ENCODE measurements around the gene ASNSD1. TPM values are rescaled to one million over a fixed set of nuclear protein-coding genes. Genes with fewer than 3 reads are reported as not detected.

Gene ASNSD1
- total RNA-seq, 4 donors from 2014 or later = 40.3 to 76.1 (median 52.9) TPM

GRCh38 chr2:189627789-189628188, 33.5 kb upstream of the ASNSD1 start:
- Histone ChIP-seq H3K27me3 (no peaks in the 10 kb centered on the region), H3K36me3 (no peaks in the 10 kb centered on the region), H3K4me1 (no peaks in the 10 kb centered on the region), H3K4me3 (no peak overlapping the region), H3K9me3 (no peaks in the 10 kb centered on the region), H3K27ac (no peak overlapping the region)
- WGBS, 2 donors (ENCODE audit: low coverage in 1 of 2) = 83 to 89% methylated on average over 1 of the region's 1 CpG
- no peak for ATAC-seq
- TF ChIP-seq POLR2A (IDR thresholded peaks at IDR 0.05) (no peak), POLR2AphosphoS5 (IDR thresholded peaks at IDR 0.05) (no peak), EP300 (IDR thresholded peaks at IDR 0.05) (no peak), CTCF (IDR thresholded peaks at IDR 0.05) (no peak)

- Histone ChIP-seq H3K27ac (no peak overlapping the region), H3K27me3 (no peaks in the 10 kb centered on the region), H3K4me3 (no peak overlapping the region), H3K36me3 (no peaks in the 10 kb centered on the region), H3K9me3 (no peaks in the 10 kb centered on the region), H3K4me1 (no peaks in the 10 kb centered on the region)
- TF ChIP-seq POLR2A (IDR thresholded peaks at IDR 0.05) (no peak), EP300 (IDR thresholded peaks at IDR 0.05) (no peak), POLR2AphosphoS5 (IDR thresholded peaks at IDR 0.05) (no peak), CTCF (IDR thresholded peaks at IDR 0.05) (peak in 1 of 4 experiments; percentile 13)
- ATAC-seq = no peak
- WGBS, 2 donors (ENCODE audit: low coverage in 1 of 2) = 87 to 94% methylated on average over 6 to 8 of the region's 9 CpGs
These were observed 32.3 kb upstream of the ASNSD1 start for GRCh38 chr2:189628817-189629530.

- ATAC-seq = no peak
- Histone ChIP-seq H3K4me1 (no peaks in the 10 kb centered on the region), H3K27ac (no peak overlapping the region), H3K27me3 (no peaks in the 10 kb centered on the region), H3K4me3 (no peak overlapping the region), H3K9me3 (no peaks in the 10 kb centered on the region), H3K36me3 (no peaks in the 10 kb centered on the region)
- WGBS, 2 donors (ENCODE audit: low coverage in 1 of 2) = 51 to 60% methylated on average over 9 to 10 of the region's 10 CpGs
- no peak for TF ChIP-seq CTCF (IDR thresholded peaks at IDR 0.05)
- TF ChIP-seq POLR2AphosphoS5 (IDR thresholded peaks at IDR 0.05) = no peak
- TF ChIP-seq POLR2A (IDR thresholded peaks at IDR 0.05) = no peak
- TF ChIP-seq EP300 (IDR thresholded peaks at IDR 0.05) = no peak
These were observed 31.5 kb upstream of the ASNSD1 start for GRCh38 chr2:189629531-189630453.

- no peaks in the 10 kb centered on the region for H3K9me3 ChIP-seq
- no peaks in the 10 kb centered on the region for H3K36me3 ChIP-seq
- ATAC-seq = no peak
- WGBS, 2 donors (ENCODE audit: low coverage in 1 of 2) = 42 to 55% methylated on average over 4 of the region's 4 CpGs
- no peak overlapping the region for H3K27ac ChIP-seq
- no peak overlapping the region for H3K4me3 ChIP-seq
- TF ChIP-seq EP300 (IDR thresholded peaks at IDR 0.05) = no peak
- no peak for TF ChIP-seq POLR2A (IDR thresholded peaks at IDR 0.05)
- TF ChIP-seq POLR2AphosphoS5 (IDR thresholded peaks at IDR 0.05) = no peak
- TF ChIP-seq CTCF (IDR thresholded peaks at IDR 0.05) = no peak
- no peaks in the 10 kb centered on the region for H3K27me3 ChIP-seq
- no peaks in the 10 kb centered on the region for H3K4me1 ChIP-seq
These were observed 29.4 kb upstream of the ASNSD1 start for GRCh38 chr2:189631849-189632248.

All from gastroesophageal sphincter (tissue), 4 donors.